ENCODE measurements around the gene SPC25. TPM values are rescaled to one million over a fixed set of nuclear protein-coding genes. Genes with fewer than 3 reads are reported as not detected.

The SPC25 gene
- total and polyA plus RNA-seq, 4 donors, result 0.58 to 8.2 (median 2.1) TPM; not detected in 1

DNA sequence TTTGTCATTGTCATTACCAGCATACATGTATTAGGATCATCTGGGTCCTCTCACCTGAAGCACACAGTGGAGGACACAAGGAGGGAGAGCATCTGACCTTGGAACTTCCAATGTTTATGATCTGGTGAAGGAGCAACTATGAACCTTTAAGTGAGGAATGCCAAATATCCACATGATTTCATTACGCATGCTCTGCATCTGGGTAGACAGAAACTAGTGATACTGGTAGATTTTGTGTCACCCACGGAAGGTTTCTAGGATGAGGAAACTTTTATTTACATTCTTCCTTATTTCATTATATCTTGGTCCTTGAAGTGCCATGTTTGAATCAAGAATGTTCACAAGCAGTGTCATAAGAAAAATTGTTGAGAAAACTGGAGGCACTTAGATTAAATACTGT, 32.1 kb downstream of the SPC25 start:
- H3K36me3 ChIP-seq (ENCODE audit: control insufficient read depth in 4 of 4, insufficient read depth in 3 of 4, low read depth in 1 of 4, low read length in 3 of 4), result peaks cover 0 to 9% (median 0%) of the 10 kb centered on the region in 4 donors
- no peaks in the 10 kb centered on the region for H3K27me3 ChIP-seq (ENCODE audit: control insufficient read depth in 4 of 4, insufficient read depth in 4 of 4, low read length in 3 of 4)
- H3K27ac ChIP-seq (ENCODE audit: low read depth in 1 of 2, low read length in 2 of 2), result no peak overlapping the region
- TF ChIP-seq ZBTB33 (IDR thresholded peaks at IDR 0.05) (no peak), YY1 (IDR thresholded peaks at IDR 0.05) (no peak), HNF4A (conservative IDR thresholded peaks at IDR 0.05) (no peak), TAF1 (conservative IDR thresholded peaks at IDR 0.05) (no peak), RAD21 (IDR thresholded peaks at IDR 0.05) (no peak), EGR1 (IDR thresholded peaks at IDR 0.05; ENCODE audit: low read depth in 2 of 2) (no peak), SP1 (IDR thresholded peaks at IDR 0.05) (no peak), HNF4G (IDR thresholded peaks at IDR 0.05) (no peak), NR2F2 (IDR thresholded peaks at IDR 0.05) (no peak), RXRA (IDR thresholded peaks at IDR 0.05) (no peak)
- H3K9me3 ChIP-seq (ENCODE audit: control insufficient read depth in 4 of 4, low read length in 3 of 4), result no peaks in the 10 kb centered on the region
- WGBS, result 98% methylated on average over 2 of the region's 2 CpGs
- H3K9ac ChIP-seq (ENCODE audit: low read depth in 1 of 2, low read length in 2 of 2), result no peak overlapping the region
- DNase-seq (ENCODE audit: low spot score), result no peak
- H3K4me1 ChIP-seq (ENCODE audit: control insufficient read depth in 4 of 4, insufficient read depth in 4 of 4, low read length in 3 of 4), result no peaks in the 10 kb centered on the region
- H3K4me3 ChIP-seq (ENCODE audit: low read depth in 1 of 3, low read length in 3 of 3), result no peak overlapping the region

DNA sequence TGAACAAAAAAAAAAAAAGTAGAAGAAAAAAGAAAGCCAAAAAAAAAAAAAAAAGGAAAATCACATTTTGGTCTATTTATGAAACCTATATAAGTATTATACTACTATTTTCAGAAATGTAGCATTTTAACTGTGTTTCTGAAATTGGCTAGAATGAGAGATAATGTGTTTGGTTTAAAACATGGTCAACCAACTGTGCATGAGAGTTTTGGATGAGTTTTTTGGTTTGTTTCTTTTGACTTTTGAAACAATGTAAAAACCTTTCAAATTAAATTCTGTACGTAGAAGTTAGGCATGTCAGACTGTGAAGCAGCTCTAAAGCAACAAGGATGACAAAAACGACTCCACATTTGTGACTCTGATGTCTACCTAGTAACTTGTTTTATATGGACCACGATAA, 34.6 kb downstream of the SPC25 start:
- no peak overlapping the region for H3K9ac ChIP-seq (ENCODE audit: low read depth in 1 of 2, low read length in 2 of 2)
- H3K27ac ChIP-seq (ENCODE audit: low read depth in 1 of 2, low read length in 2 of 2), result no peak overlapping the region
- no peaks in the 10 kb centered on the region for H3K4me1 ChIP-seq (ENCODE audit: control insufficient read depth in 4 of 4, insufficient read depth in 4 of 4, low read length in 3 of 4)
- no peaks in the 10 kb centered on the region for H3K9me3 ChIP-seq (ENCODE audit: control insufficient read depth in 4 of 4, low read length in 3 of 4)
- H3K4me3 ChIP-seq (ENCODE audit: low read depth in 1 of 3, low read length in 3 of 3), result no peak overlapping the region
- no peaks in the 10 kb centered on the region for H3K27me3 ChIP-seq (ENCODE audit: control insufficient read depth in 4 of 4, insufficient read depth in 4 of 4, low read length in 3 of 4)
- 96% methylated on average over 3 of the region's 3 CpGs for WGBS
- DNase-seq (ENCODE audit: low spot score), result no peak
- H3K36me3 ChIP-seq (ENCODE audit: control insufficient read depth in 4 of 4, insufficient read depth in 3 of 4, low read depth in 1 of 4, low read length in 3 of 4), result no peaks in the 10 kb centered on the region
- TF ChIP-seq HNF4A (conservative IDR thresholded peaks at IDR 0.05) (no peak), MAX (IDR thresholded peaks at IDR 0.05) (no peak), JUND (IDR thresholded peaks at IDR 0.05) (no peak), GABPA (IDR thresholded peaks at IDR 0.05 in 1 of 2, conservative IDR thresholded peaks at IDR 0.05 in 1 of 2) (no peak), ZBTB33 (IDR thresholded peaks at IDR 0.05) (no peak), RXRA (IDR thresholded peaks at IDR 0.05) (no peak), TAF1 (conservative IDR thresholded peaks at IDR 0.05) (no peak), FOXA2 (IDR thresholded peaks at IDR 0.05) (no peak), EGR1 (IDR thresholded peaks at IDR 0.05; ENCODE audit: low read depth in 2 of 2) (no peak), HNF4G (IDR thresholded peaks at IDR 0.05) (no peak), RAD21 (IDR thresholded peaks at IDR 0.05) (no peak), NR2F2 (IDR thresholded peaks at IDR 0.05) (no peak), FOXA1 (IDR thresholded peaks at IDR 0.05) (no peak)
- TF ChIP-seq, protein P1, sequence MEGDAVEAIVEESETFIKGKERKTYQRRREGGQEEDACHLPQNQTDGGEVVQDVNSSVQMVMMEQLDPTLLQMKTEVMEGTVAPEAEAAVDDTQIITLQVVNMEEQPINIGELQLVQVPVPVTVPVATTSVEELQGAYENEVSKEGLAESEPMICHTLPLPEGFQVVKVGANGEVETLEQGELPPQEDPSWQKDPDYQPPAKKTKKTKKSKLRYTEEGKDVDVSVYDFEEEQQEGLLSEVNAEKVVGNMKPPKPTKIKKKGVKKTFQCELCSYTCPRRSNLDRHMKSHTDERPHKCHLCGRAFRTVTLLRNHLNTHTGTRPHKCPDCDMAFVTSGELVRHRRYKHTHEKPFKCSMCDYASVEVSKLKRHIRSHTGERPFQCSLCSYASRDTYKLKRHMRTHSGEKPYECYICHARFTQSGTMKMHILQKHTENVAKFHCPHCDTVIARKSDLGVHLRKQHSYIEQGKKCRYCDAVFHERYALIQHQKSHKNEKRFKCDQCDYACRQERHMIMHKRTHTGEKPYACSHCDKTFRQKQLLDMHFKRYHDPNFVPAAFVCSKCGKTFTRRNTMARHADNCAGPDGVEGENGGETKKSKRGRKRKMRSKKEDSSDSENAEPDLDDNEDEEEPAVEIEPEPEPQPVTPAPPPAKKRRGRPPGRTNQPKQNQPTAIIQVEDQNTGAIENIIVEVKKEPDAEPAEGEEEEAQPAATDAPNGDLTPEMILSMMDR (IDR thresholded peaks at IDR 0.05; ENCODE audit: low read depth, low read length, missing input control), result no peak
- TF ChIP-seq, protein P2, sequence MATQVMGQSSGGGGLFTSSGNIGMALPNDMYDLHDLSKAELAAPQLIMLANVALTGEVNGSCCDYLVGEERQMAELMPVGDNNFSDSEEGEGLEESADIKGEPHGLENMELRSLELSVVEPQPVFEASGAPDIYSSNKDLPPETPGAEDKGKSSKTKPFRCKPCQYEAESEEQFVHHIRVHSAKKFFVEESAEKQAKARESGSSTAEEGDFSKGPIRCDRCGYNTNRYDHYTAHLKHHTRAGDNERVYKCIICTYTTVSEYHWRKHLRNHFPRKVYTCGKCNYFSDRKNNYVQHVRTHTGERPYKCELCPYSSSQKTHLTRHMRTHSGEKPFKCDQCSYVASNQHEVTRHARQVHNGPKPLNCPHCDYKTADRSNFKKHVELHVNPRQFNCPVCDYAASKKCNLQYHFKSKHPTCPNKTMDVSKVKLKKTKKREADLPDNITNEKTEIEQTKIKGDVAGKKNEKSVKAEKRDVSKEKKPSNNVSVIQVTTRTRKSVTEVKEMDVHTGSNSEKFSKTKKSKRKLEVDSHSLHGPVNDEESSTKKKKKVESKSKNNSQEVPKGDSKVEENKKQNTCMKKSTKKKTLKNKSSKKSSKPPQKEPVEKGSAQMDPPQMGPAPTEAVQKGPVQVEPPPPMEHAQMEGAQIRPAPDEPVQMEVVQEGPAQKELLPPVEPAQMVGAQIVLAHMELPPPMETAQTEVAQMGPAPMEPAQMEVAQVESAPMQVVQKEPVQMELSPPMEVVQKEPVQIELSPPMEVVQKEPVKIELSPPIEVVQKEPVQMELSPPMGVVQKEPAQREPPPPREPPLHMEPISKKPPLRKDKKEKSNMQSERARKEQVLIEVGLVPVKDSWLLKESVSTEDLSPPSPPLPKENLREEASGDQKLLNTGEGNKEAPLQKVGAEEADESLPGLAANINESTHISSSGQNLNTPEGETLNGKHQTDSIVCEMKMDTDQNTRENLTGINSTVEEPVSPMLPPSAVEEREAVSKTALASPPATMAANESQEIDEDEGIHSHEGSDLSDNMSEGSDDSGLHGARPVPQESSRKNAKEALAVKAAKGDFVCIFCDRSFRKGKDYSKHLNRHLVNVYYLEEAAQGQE (IDR thresholded peaks at IDR 0.05), result no peak
